ENCODE data around the gene CD2AP. TPM values are rescaled to one million over a fixed set of nuclear protein-coding genes. Genes with fewer than 3 reads are reported as not detected.

The CD2AP gene
- total and polyA plus RNA-seq, 9 of the 15 experiments (the other 6 are each of a cell fraction or from before 2014, with no cell fraction given), result 9.4 to 69.7 (median 38.7) TPM

GRCh38 chr6:47479874-47480273 is 2.3 kb downstream of the CD2AP start:
- CTCF ChIA-PET (ENCODE audit: low intra/inter-chr PET ratio), result no interaction called here
- TF ChIP-seq ZNF785 (CRISPR knock-in tag; IDR thresholded peaks at IDR 0.05) (no peak), ZNF668 (CRISPR knock-in tag; IDR thresholded peaks at IDR 0.05) (no peak), ZNF384 (IDR thresholded peaks at IDR 0.05; ENCODE audit: low read depth, low read length) (no peak), ZFX (CRISPR knock-in tag; IDR thresholded peaks at IDR 0.05) (no peak), KLF10 (CRISPR knock-in tag; IDR thresholded peaks at IDR 0.05) (no peak), MXI1 (IDR thresholded peaks at IDR 0.05; ENCODE audit: low read depth, low read length) (0 out of 2 replicates have a peak, but pooled peaks have one; percentile 0), SREBF1 (IDR thresholded peaks at IDR 0.05; ENCODE audit: borderline replicate concordance, low read depth, low read length) (no peak), RBBP5 (IDR thresholded peaks at IDR 0.05; ENCODE audit: borderline replicate concordance, insufficient read depth, low read length, poor library complexity, severe bottlenecking) (no peak), C11orf30 (IDR thresholded peaks at IDR 0.05; ENCODE audit: low read depth) (no peak), NEUROD1 (IDR thresholded peaks at IDR 0.05; ENCODE audit: borderline replicate concordance, low read depth, low read length, partially characterized antibody) (no peak), THRAP3 (IDR thresholded peaks at IDR 0.05; ENCODE audit: borderline replicate concordance) (0 out of 2 replicates have a peak, but pooled peaks have one; percentile 30), TAF1 (IDR thresholded peaks at IDR 0.05; ENCODE audit: control insufficient read depth, extremely low read depth, insufficient read depth, low read length, severe bottlenecking) (no peak), HSF4 (CRISPR knock-in tag; IDR thresholded peaks at IDR 0.05; ENCODE audit: borderline replicate concordance) (no peak), GATAD2A (IDR thresholded peaks at IDR 0.05) (no peak), KAT8 (IDR thresholded peaks at IDR 0.05; ENCODE audit: low read depth) (0 out of 2 replicates have a peak, but pooled peaks have one; percentile 20), HDAC3 (IDR thresholded peaks at IDR 0.05; ENCODE audit: borderline replicate concordance, partially characterized antibody) (no peak), PCBP2 (IDR thresholded peaks at IDR 0.05; ENCODE audit: low read depth, low read length, poor library complexity, severe bottlenecking) (no peak)
- TF ChIP-seq, protein P1, sequence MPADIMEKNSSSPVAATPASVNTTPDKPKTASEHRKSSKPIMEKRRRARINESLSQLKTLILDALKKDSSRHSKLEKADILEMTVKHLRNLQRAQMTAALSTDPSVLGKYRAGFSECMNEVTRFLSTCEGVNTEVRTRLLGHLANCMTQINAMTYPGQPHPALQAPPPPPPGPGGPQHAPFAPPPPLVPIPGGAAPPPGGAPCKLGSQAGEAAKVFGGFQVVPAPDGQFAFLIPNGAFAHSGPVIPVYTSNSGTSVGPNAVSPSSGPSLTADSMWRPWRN (IDR thresholded peaks at IDR 0.05; ENCODE audit: low read depth), result no peak
- TF ChIP-seq, protein P2, sequence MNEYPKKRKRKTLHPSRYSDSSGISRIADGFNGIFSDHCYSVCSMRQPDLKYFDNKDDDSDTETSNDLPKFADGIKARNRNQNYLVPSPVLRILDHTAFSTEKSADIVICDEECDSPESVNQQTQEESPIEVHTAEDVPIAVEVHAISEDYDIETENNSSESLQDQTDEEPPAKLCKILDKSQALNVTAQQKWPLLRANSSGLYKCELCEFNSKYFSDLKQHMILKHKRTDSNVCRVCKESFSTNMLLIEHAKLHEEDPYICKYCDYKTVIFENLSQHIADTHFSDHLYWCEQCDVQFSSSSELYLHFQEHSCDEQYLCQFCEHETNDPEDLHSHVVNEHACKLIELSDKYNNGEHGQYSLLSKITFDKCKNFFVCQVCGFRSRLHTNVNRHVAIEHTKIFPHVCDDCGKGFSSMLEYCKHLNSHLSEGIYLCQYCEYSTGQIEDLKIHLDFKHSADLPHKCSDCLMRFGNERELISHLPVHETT (CRISPR knock-in tag; conservative IDR thresholded peaks at IDR 0.05 in 1 of 2, IDR thresholded peaks at IDR 0.05 in 1 of 2), result no peak
- TF ChIP-seq, protein P3, sequence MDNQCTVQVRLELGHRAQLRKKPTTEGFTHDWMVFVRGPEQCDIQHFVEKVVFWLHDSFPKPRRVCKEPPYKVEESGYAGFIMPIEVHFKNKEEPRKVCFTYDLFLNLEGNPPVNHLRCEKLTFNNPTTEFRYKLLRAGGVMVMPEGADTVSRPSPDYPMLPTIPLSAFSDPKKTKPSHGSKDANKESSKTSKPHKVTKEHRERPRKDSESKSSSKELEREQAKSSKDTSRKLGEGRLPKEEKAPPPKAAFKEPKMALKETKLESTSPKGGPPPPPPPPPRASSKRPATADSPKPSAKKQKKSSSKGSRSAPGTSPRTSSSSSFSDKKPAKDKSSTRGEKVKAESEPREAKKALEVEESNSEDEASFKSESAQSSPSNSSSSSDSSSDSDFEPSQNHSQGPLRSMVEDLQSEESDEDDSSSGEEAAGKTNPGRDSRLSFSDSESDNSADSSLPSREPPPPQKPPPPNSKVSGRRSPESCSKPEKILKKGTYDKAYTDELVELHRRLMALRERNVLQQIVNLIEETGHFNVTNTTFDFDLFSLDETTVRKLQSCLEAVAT (IDR thresholded peaks at IDR 0.05), result peak; percentile 67 to 81; a peak in 3 of 4 replicates

More at GRCh38 chr6:47479874-47480273, 2.3 kb downstream of the CD2AP start:
- H3K36me3 ChIP-seq (ENCODE audit: control insufficient read depth, insufficient read depth, low read length), result no peaks in the 10 kb centered on the region
- DNase-seq (ENCODE audit: extremely low read depth in 1 of 4, low spot score in 3 of 4) (no peak), FAIRE-seq (peak; percentile 6), ATAC-seq (peak; percentile 0; the same call in 2 of the 3 replicates)
- H4K20me1 ChIP-seq (replicated peaks; ENCODE audit: control insufficient read depth, insufficient read depth, low read length), result peaks cover 16% of the 10 kb centered on the region
- H3K79me2 ChIP-seq (ENCODE audit: control insufficient read depth, insufficient read depth, low read length), result peaks cover 91% of the 10 kb centered on the region
- H2AFZ ChIP-seq (ENCODE audit: low read depth, low read length), result no peak overlapping the region
- peak overlapping the region; percentile 85 for H3K4me3 ChIP-seq
- peak overlapping the region in 1 of 2 experiments; percentile 91; a peak in 2 of 4 replicates for H3K9ac ChIP-seq (ENCODE audit: insufficient read depth in 1 of 2, low read depth in 2 of 2, low read length in 2 of 2)
- BruUV-seq (replicated peaks), result no TSS peak
- in situ Hi-C loops (cut with MboI) (no loop called here), intact Hi-C loops (cut with micrococcal nuclease) (loop anchor here (5.0 kb wide), 1 partner anchor 142 kb away; no protein-coding TSS in a partner anchor)
- no peaks in the 10 kb centered on the region for H3K9me1 ChIP-seq (ENCODE audit: control insufficient read depth, insufficient read depth, low read length)
- no peaks in the 10 kb centered on the region for H3K9me3 ChIP-seq (replicated peaks; ENCODE audit: control insufficient read depth, insufficient read depth, low read depth, low read length)
- no peaks in the 10 kb centered on the region for H3K27me3 ChIP-seq (ENCODE audit: control insufficient read depth in 2 of 2, insufficient read depth in 2 of 2, low read length in 2 of 2)
- WGBS (ENCODE audit: insufficient coverage, low coverage, missing lambda C conversion rate), result 0% methylated on average over 3 of the region's 3 CpGs
- POLR2A ChIA-PET, result interaction anchor here (0.6 to 3.3 kb wide), 5 partner anchors 8 to 29 kb away, joined by 3 to 23 read pairs (median 3); no protein-coding TSS in a partner anchor
- peak overlapping the region; percentile 89 for H3K4me2 ChIP-seq (ENCODE audit: insufficient read depth, low read length)
- peak overlapping the region; percentile 93; the same call in 2 of the 3 replicates for H3K27ac ChIP-seq (ENCODE audit: extremely low read depth, low read depth, low read length)
- H3K4me1 ChIP-seq (replicated peaks in 1 of 2; ENCODE audit: control insufficient read depth in 2 of 2, insufficient read depth in 2 of 2, low read length in 2 of 2), result peaks cover 28 to 30% of the 10 kb centered on the region in 2 experiments
